ENCODE measurements around the gene BTN3A1. TPM values are rescaled to one million over a fixed set of nuclear protein-coding genes. Genes with fewer than 3 reads are reported as not detected.
A peak's percentile ranks its signal among the peaks of the same experiment; 100 is the strongest.

The BTN3A1 gene
- total RNA-seq, 1 experiment from 2014 or later, result 9.0 TPM

GRCh38 chr6:26440977-26441358, 38.9 kb downstream of the BTN3A1 start:
- H3K4me2 ChIP-seq (ENCODE audit: low read length), result peak overlapping the region; percentile 77
- H3K79me2 ChIP-seq (ENCODE audit: insufficient read depth, low read length), result no peaks in the 10 kb centered on the region
- BruUV-seq (replicated peaks), result no TSS peak
- H2AFZ ChIP-seq (ENCODE audit: low read depth, low read length, poor library complexity, severe bottlenecking), result peak overlapping the region; percentile 28
- DNase-seq (ENCODE audit: low read depth, low spot score), result no peak
- H3K4me3 ChIP-seq (replicated peaks in 1 of 2; ENCODE audit: low read depth in 1 of 2, low read length in 2 of 2), result peak overlapping the region in 1 of 2 experiments; percentile 52; a peak in 1 of 4 replicates
- no peaks in the 10 kb centered on the region for H3K9me2 ChIP-seq (ENCODE audit: insufficient read depth)
- CTCF ChIA-PET, result no interaction called here
- RAD21 ChIA-PET (ENCODE audit: low non-redundant PET in 1 of 2, low total read pairs in 2 of 2, uncharacterized antibody in 2 of 2, unreplicated experiment in 2 of 2), result no interaction called here
- H3K27ac ChIP-seq (ENCODE audit: low read depth, low read length), result no peak overlapping the region; the same call in 1 of the 2 replicates
- no peaks in the 10 kb centered on the region for H3K9me3 ChIP-seq (ENCODE audit: control insufficient read depth in 1 of 2, insufficient read depth in 1 of 2, low read depth in 1 of 2, low read length in 2 of 2)
- no peaks in the 10 kb centered on the region for H3K27me3 ChIP-seq (ENCODE audit: insufficient read depth, low read length)
- peaks cover 0 to 13% of the 10 kb centered on the region in 2 experiments; a peak in 3 of 4 replicates for H3K4me1 ChIP-seq (ENCODE audit: control insufficient read depth in 1 of 2, insufficient read depth in 2 of 2, low read length in 2 of 2)
- ATAC-seq, result no peak
- H4K20me1 ChIP-seq (ENCODE audit: insufficient read depth), result no peaks in the 10 kb centered on the region
- TF ChIP-seq RAD21 (IDR thresholded peaks at IDR 0.05; ENCODE audit: low read depth) (no peak), EGR1 (IDR thresholded peaks at IDR 0.05; ENCODE audit: low read depth) (no peak)
- intact Hi-C loops (cut with micrococcal nuclease), result no loop called here
- H3K9ac ChIP-seq (ENCODE audit: low read length), result no peak overlapping the region
- POLR2A ChIA-PET, result no interaction called here
- no peaks in the 10 kb centered on the region for H3K36me3 ChIP-seq (ENCODE audit: control insufficient read depth in 1 of 2, insufficient read depth in 2 of 2, low read length in 2 of 2)

GRCh38 chr6:26441977-26442376, 39.9 kb downstream of the BTN3A1 start:
- H3K4me1 ChIP-seq (ENCODE audit: control insufficient read depth in 1 of 2, insufficient read depth in 2 of 2, low read length in 2 of 2), result peaks cover 0 to 13% of the 10 kb centered on the region in 2 experiments; a peak in 3 of 4 replicates
- H3K36me3 ChIP-seq (ENCODE audit: control insufficient read depth in 1 of 2, insufficient read depth in 2 of 2, low read length in 2 of 2), result no peaks in the 10 kb centered on the region
- no peak overlapping the region for H3K4me2 ChIP-seq (ENCODE audit: low read length)
- ChIA-PET CTCF (no interaction called here), POLR2A (no interaction called here), RAD21 (ENCODE audit: low non-redundant PET in 1 of 2, low total read pairs in 2 of 2, uncharacterized antibody in 2 of 2, unreplicated experiment in 2 of 2) (no interaction called here)
- no peak for DNase-seq (ENCODE audit: low read depth, low spot score)
- intact Hi-C loops (cut with micrococcal nuclease), result no loop called here
- no peaks in the 10 kb centered on the region for H3K79me2 ChIP-seq (ENCODE audit: insufficient read depth, low read length)
- no peak for ATAC-seq
- H3K9me2 ChIP-seq (ENCODE audit: insufficient read depth), result no peaks in the 10 kb centered on the region
- H3K9ac ChIP-seq (ENCODE audit: low read length), result no peak overlapping the region
- no peak for TF ChIP-seq CEBPB (IDR thresholded peaks at IDR 0.05; ENCODE audit: low read depth)
- H3K27me3 ChIP-seq (ENCODE audit: insufficient read depth, low read length), result no peaks in the 10 kb centered on the region
- H2AFZ ChIP-seq (ENCODE audit: low read depth, low read length, poor library complexity, severe bottlenecking), result no peak overlapping the region
- H3K9me3 ChIP-seq (ENCODE audit: control insufficient read depth in 1 of 2, insufficient read depth in 1 of 2, low read depth in 1 of 2, low read length in 2 of 2), result no peaks in the 10 kb centered on the region
- H3K4me3 ChIP-seq (replicated peaks in 1 of 2; ENCODE audit: low read depth in 1 of 2, low read length in 2 of 2), result no peak overlapping the region
- H4K20me1 ChIP-seq (ENCODE audit: insufficient read depth), result no peaks in the 10 kb centered on the region
- no peak overlapping the region for H3K27ac ChIP-seq (ENCODE audit: low read depth, low read length)
- BruUV-seq (replicated peaks), result no TSS peak
